PFSK-1 (cell line): ENCODE measurements around the gene ANKRD12.

ENCODE experiments used
- FOXP2 ChIP-seq: optimal IDR thresholded peaks from 2 replicates; pipeline ENCODE3; 2011; ENCODE audit warnings: borderline replicate concordance, control low read depth, inconsistent platforms; ENCODE audit not compliant: insufficient read depth; ENCODE audit errors: extremely low read length, extremely low read depth
- POLR2AphosphoS5 ChIP-seq: IDR thresholded peaks from 2 replicates; pipeline ENCODE4 v1.6.1; 2012; ENCODE audit warnings: low read depth, mild to moderate bottlenecking, control low read depth, low read length, moderate library complexity
- SIN3A ChIP-seq: IDR thresholded peaks from 2 replicates; pipeline ENCODE4 v1.6.1; 2012; ENCODE audit warnings: mild to moderate bottlenecking, low read length, moderate library complexity, borderline replicate concordance; ENCODE audit not compliant: insufficient read depth
- TAF1 ChIP-seq: IDR thresholded peaks from 2 replicates; pipeline ENCODE4 v1.6.1; 2012; ENCODE audit warnings: low read length, control low read depth, borderline replicate concordance; ENCODE audit not compliant: insufficient read depth
- TF ChIP-seq, protein P1 (sequence below), 2 experiments: IDR thresholded peaks; 2 replicates each; pipeline versions ENCODE4 v1.6.1 to v1.8.0; 2011 to 2012; ENCODE audit warnings: low read depth in 2 of 2, low read length in 2 of 2, control low read depth in 1 of 2, inconsistent platforms in 1 of 2, mild to moderate bottlenecking in 1 of 2, moderate library complexity in 1 of 2; ENCODE audit not compliant: insufficient read depth in 1 of 2

DNA sequence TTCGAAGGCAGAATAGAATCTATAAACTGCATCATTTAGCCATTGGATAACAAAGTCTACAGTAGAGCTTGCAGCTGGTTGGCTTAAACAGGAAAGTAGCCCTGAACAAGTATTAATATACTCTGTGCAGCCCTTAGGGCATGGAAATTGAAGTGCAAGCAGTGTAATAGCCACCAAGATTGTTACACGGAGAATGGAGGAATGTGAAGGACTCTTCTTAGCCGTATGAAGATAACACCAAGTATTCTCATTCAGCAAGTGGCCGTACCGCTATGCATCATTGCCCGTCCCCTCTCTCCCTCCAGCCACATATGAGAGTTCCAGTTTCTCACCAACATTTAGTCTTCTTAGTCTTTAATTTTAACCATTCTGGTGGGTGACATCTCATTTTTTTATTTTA lies 40.5 kb downstream of the ANKRD12 start:
- TF ChIP-seq, protein P1, sequence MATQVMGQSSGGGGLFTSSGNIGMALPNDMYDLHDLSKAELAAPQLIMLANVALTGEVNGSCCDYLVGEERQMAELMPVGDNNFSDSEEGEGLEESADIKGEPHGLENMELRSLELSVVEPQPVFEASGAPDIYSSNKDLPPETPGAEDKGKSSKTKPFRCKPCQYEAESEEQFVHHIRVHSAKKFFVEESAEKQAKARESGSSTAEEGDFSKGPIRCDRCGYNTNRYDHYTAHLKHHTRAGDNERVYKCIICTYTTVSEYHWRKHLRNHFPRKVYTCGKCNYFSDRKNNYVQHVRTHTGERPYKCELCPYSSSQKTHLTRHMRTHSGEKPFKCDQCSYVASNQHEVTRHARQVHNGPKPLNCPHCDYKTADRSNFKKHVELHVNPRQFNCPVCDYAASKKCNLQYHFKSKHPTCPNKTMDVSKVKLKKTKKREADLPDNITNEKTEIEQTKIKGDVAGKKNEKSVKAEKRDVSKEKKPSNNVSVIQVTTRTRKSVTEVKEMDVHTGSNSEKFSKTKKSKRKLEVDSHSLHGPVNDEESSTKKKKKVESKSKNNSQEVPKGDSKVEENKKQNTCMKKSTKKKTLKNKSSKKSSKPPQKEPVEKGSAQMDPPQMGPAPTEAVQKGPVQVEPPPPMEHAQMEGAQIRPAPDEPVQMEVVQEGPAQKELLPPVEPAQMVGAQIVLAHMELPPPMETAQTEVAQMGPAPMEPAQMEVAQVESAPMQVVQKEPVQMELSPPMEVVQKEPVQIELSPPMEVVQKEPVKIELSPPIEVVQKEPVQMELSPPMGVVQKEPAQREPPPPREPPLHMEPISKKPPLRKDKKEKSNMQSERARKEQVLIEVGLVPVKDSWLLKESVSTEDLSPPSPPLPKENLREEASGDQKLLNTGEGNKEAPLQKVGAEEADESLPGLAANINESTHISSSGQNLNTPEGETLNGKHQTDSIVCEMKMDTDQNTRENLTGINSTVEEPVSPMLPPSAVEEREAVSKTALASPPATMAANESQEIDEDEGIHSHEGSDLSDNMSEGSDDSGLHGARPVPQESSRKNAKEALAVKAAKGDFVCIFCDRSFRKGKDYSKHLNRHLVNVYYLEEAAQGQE (IDR thresholded peaks at IDR 0.05; ENCODE audit: insufficient read depth in 1 of 2, low read depth in 2 of 2, low read length in 2 of 2) = no peak
- no peak for TF ChIP-seq TAF1
- TF ChIP-seq POLR2AphosphoS5 = no peak
- TF ChIP-seq SIN3A = no peak
- no peak for TF ChIP-seq FOXP2
